Muscle layer of colon (tissue), 2 donors: ENCODE data around the gene STN1.

Source experiments
- H3K27ac ChIP-seq: one replicate; pipeline ENCODE4 v1.7.0; 2013; ENCODE audit warnings: low read depth, mild to moderate bottlenecking, low read length, moderate library complexity
- H3K27me3 ChIP-seq, 2 donors: one replicate each; pipeline ENCODE4 v1.7.0; 2013; ENCODE audit warnings: low read length in 2 of 2, mild to moderate bottlenecking in 2 of 2; ENCODE audit not compliant: insufficient read depth in 2 of 2, control insufficient read depth in 1 of 2
- H3K36me3 ChIP-seq: one replicate; pipeline ENCODE4 v1.7.0; 2013; ENCODE audit warnings: mild to moderate bottlenecking, low read length; ENCODE audit not compliant: insufficient read depth
- H3K4me1 ChIP-seq: one replicate; pipeline ENCODE4 v1.7.0; 2013; ENCODE audit warnings: mild to moderate bottlenecking, low read length; ENCODE audit not compliant: insufficient read depth
- H3K4me3 ChIP-seq, 2 donors: one replicate each; pipeline ENCODE4 v1.7.0; 2013; ENCODE audit warnings: low read length in 2 of 2, low read depth in 1 of 2, mild to moderate bottlenecking in 1 of 2, moderate library complexity in 1 of 2
- H3K9ac ChIP-seq: one replicate; pipeline ENCODE4 v1.7.0; 2013; ENCODE audit warnings: low read length
- H3K9me3 ChIP-seq: one replicate; pipeline ENCODE4 v1.7.0; 2013; ENCODE audit warnings: mild to moderate bottlenecking, low read length
- donor health status: abdominal sarcoma.
- donor health status: Adenocarcinoma of cecum.

STN1 gene

DNA sequence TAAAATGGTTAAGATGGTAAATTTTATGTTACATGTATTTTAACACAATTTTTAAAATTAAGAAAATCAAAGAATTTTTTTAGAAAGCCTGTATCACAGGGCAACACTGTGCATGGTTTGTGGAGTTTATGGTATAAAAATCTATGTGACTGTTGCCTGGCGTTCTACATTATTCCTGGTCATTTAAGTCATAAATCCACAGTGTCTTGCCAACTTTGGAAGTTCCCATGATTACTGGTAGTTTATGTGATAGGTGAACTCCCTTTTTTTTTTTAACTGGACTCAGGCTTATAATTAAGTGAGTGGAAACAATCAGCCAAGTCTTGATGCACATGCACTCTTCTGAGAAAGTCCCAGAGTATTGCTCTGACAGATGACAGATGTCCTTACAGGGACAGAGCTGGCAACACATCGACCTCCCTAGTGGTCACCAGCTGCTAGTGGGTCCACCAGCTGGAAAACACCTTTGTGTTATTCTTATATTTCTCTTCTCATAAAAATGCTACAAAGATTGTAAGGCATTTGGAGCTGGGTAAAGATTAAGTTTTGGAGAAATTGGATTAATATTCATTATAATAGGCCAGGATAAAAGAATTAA lies 8.8 kb upstream of the STN1 start:
- H3K27me3 ChIP-seq = no peaks in the 10 kb centered on the region
- H3K4me3 ChIP-seq = no peak overlapping the region
- no peak overlapping the region for H3K27ac ChIP-seq
- H3K9ac ChIP-seq = no peak overlapping the region
- H3K36me3 ChIP-seq = no peaks in the 10 kb centered on the region
- H3K9me3 ChIP-seq = no peaks in the 10 kb centered on the region
- H3K4me1 ChIP-seq = no peaks in the 10 kb centered on the region

DNA sequence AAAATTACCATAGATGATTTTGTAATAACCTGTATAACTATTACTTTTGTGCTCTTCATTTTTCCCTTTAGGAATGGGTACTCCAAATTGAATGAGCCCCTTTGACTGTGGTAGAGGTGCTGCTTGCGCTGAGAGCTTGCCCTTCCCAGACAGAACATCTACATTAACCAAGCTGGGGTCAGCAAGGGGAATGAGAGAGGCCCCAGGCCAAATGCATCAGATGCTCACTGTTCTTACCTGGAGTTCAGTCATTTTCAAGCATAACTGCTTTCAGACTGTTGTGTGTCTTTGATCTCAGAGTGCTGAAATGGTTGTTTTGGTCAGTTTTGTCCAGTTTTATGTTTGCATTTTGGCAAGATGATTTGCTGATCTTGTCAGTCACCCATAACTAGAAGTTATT lies 7.6 kb upstream of the STN1 start:
- no peak overlapping the region for H3K9ac ChIP-seq
- no peaks in the 10 kb centered on the region for H3K27me3 ChIP-seq
- no peaks in the 10 kb centered on the region for H3K36me3 ChIP-seq
- H3K4me3 ChIP-seq = no peak overlapping the region
- H3K27ac ChIP-seq = no peak overlapping the region
- H3K4me1 ChIP-seq = no peaks in the 10 kb centered on the region
- H3K9me3 ChIP-seq = no peaks in the 10 kb centered on the region

DNA sequence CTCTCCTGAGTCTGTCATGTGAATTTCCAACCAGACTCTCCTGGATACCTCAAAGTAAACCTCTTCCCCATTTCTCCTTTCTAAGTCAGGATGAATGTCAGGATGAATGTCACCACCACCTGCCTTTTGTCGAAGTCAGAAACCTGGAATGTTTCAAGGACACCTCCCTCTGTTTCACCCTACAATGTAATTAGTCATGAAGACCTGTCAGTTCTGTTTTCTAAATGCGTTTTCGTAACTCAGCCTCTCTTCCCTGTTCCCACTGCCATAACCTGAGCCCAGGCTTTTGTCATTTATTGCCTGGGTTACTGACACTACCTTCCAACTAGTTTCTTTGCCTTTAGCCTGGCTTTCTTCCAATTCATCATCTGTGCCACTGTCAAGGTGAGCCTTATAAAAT lies 5.5 kb upstream of the STN1 start:
- H3K9me3 ChIP-seq = no peaks in the 10 kb centered on the region
- no peak overlapping the region for H3K9ac ChIP-seq
- H3K27ac ChIP-seq = no peak overlapping the region
- peaks cover 7% of the 10 kb centered on the region for H3K4me1 ChIP-seq
- H3K36me3 ChIP-seq = no peaks in the 10 kb centered on the region
- no peak overlapping the region for H3K4me3 ChIP-seq
- no peaks in the 10 kb centered on the region for H3K27me3 ChIP-seq

DNA sequence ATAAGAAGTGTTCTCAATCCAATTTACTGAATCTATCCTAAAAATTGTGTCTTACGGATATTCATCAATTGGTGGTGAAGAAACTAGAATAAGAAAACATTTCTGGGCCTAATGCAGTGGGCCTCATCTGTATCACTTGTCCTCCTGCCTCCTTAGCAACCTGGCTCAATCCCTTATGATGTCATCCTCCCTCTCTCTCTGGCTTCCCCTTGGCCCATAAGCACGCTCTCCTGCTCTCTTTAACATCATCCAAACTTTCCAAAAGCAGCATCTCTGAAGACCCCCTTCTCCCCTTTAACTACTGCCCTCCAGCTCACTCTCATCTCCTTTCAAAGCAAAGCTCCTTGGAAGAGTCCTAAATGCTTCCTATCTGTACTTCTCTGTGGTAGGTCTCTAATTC lies 4.7 kb upstream of the STN1 start:
- Histone ChIP-seq H3K4me1 (peaks cover 8% of the 10 kb centered on the region), H3K4me3 (no peak overlapping the region), H3K36me3 (no peaks in the 10 kb centered on the region), H3K9me3 (no peaks in the 10 kb centered on the region), H3K27ac (no peak overlapping the region), H3K27me3 (no peaks in the 10 kb centered on the region), H3K9ac (no peak overlapping the region)

DNA sequence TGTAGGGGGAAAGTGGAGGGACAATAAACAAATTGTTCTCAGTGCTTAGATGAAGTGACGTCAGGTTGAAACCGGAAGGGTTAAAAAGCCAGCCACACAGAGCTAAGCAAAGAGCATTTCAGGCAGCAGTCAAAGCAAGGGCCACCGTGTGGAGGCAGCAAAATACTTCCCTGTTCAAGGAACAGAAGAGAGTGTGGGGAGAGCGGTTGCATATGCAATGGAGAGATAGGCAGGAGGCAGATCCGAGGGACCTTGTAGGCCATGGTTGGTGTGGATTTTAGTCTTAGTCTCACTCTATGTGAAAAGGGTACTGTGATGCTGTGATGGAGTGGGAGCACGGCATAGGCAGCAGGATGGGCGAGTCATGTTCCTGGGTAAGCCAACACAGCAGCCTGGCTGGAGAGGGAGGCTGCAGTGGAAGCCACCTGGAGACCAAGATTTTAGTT lies 3.8 kb upstream of the STN1 start:
- H3K27ac ChIP-seq = no peak overlapping the region
- H3K27me3 ChIP-seq = no peaks in the 10 kb centered on the region
- no peaks in the 10 kb centered on the region for H3K36me3 ChIP-seq
- peaks cover 14% of the 10 kb centered on the region for H3K4me1 ChIP-seq
- no peaks in the 10 kb centered on the region for H3K9me3 ChIP-seq
- no peak overlapping the region for H3K9ac ChIP-seq
- H3K4me3 ChIP-seq = no peak overlapping the region

DNA sequence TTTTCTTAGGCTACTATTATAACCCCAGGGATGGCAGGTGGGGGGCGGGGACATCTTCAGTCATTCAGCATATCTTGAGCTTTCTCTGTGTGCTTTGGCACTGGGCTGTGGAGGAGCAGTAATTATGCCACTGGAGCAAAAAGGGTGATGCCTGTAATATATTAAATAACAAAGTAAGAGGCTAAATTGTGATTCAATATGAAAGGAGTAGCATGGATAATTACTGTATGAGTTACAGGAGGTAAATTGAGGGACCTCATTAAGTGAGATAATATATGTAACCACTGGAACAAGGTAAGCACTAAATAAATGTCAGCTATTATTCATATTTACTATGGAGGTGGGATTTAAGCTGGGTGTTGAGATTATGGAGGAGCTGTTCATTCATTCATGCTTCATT lies 3.3 kb upstream of the STN1 start:
- Histone ChIP-seq H3K4me1 (peaks cover 19% of the 10 kb centered on the region), H3K4me3 (no peak overlapping the region), H3K27me3 (no peaks in the 10 kb centered on the region), H3K9ac (no peak overlapping the region), H3K36me3 (no peaks in the 10 kb centered on the region), H3K9me3 (no peaks in the 10 kb centered on the region), H3K27ac (no peak overlapping the region)

GRCh38 chr10:103919648-103920025 lies 1.7 kb upstream of the STN1 start:
- H3K4me1 ChIP-seq = peaks cover 32% of the 10 kb centered on the region
- H3K36me3 ChIP-seq = no peaks in the 10 kb centered on the region
- H3K4me3 ChIP-seq = no peak overlapping the region
- H3K27me3 ChIP-seq = no peaks in the 10 kb centered on the region
- H3K9me3 ChIP-seq = no peaks in the 10 kb centered on the region
- no peak overlapping the region for H3K27ac ChIP-seq
- no peak overlapping the region for H3K9ac ChIP-seq

- H3K4me1 ChIP-seq = peaks cover 32% of the 10 kb centered on the region
- no peaks in the 10 kb centered on the region for H3K27me3 ChIP-seq
- no peaks in the 10 kb centered on the region for H3K9me3 ChIP-seq
- H3K36me3 ChIP-seq = no peaks in the 10 kb centered on the region
- peak overlapping the region; percentile 99 for H3K27ac ChIP-seq
- H3K4me3 ChIP-seq = peak overlapping the region; percentile 73 to 75
- H3K9ac ChIP-seq = peak overlapping the region; percentile 93
Observed at GRCh38 chr10:103917302-103918052, 507 bp downstream of the STN1 start.

- peak overlapping the region; percentile 93 for H3K9ac ChIP-seq
- H3K4me1 ChIP-seq = peaks cover 32% of the 10 kb centered on the region
- H3K36me3 ChIP-seq = no peaks in the 10 kb centered on the region
- H3K9me3 ChIP-seq = no peaks in the 10 kb centered on the region
- peak overlapping the region; percentile 99 for H3K27ac ChIP-seq
- peak overlapping the region; percentile 73 to 75 for H3K4me3 ChIP-seq
- no peaks in the 10 kb centered on the region for H3K27me3 ChIP-seq
Observed at GRCh38 chr10:103916876-103917275, 1.1 kb downstream of the STN1 start.

GRCh38 chr10:103916254-103916653 lies 1.7 kb downstream of the STN1 start:
- Histone ChIP-seq H3K4me1 (peaks cover 32% of the 10 kb centered on the region), H3K36me3 (no peaks in the 10 kb centered on the region), H3K9me3 (no peaks in the 10 kb centered on the region), H3K27ac (peak overlapping the region; percentile 99), H3K4me3 (peak overlapping the region in 1 of 2 donors; percentile 48), H3K9ac (peak overlapping the region; percentile 13), H3K27me3 (no peaks in the 10 kb centered on the region)

DNA sequence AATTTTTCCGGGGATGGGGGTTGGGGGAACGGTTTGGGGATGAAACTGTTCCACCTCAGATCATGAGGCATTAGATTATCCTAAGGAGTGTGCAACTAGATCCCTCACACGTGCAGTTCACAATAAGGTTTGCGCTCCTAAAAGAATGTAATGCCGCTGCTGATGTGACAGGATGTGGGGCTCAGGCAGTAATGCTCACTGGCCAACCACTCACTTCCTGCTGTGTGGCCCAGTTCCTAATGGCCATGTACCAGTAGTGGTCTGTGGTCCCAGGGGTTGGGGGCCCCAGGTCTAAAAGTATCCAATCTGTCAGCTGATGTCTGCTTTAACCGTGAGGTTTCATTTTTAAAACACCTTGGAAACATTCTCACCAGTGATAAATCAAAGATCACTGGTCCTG lies 2.2 kb downstream of the STN1 start:
- Histone ChIP-seq H3K4me1 (peaks cover 32% of the 10 kb centered on the region), H3K36me3 (no peaks in the 10 kb centered on the region), H3K4me3 (peak overlapping the region in 1 of 2 donors; percentile 48), H3K9me3 (no peaks in the 10 kb centered on the region), H3K27ac (no peak overlapping the region), H3K9ac (peak overlapping the region; percentile 13), H3K27me3 (no peaks in the 10 kb centered on the region)

DNA sequence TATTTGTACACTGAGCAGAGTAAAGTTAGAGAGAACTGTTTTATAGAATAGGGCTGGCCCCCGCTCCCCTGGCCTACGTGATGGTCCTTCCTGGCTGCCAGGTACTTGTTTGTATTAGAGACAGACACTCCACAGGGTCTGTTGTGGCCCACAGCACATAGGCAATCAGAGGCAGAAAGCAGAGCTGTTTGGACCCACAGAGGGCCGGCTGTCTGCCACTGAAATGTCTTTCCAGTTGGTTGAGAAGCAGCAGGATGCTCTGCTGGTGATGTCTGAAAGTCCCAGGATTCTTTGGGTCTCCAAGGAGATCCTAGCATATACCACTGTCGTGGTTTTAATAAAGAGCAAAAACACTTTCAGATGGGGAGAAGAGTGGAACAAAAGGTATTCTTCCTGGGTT lies 5.2 kb downstream of the STN1 start:
- H3K36me3 ChIP-seq = no peaks in the 10 kb centered on the region
- H3K27ac ChIP-seq = no peak overlapping the region

More for the DNA sequence above, 5.2 kb downstream of the STN1 start:
- H3K4me3 ChIP-seq = no peak overlapping the region
- no peaks in the 10 kb centered on the region for H3K27me3 ChIP-seq
- no peaks in the 10 kb centered on the region for H3K9me3 ChIP-seq
- H3K9ac ChIP-seq = no peak overlapping the region
- peaks cover 38% of the 10 kb centered on the region for H3K4me1 ChIP-seq
